ENCODE data around the gene SETD4. TPM values are rescaled to one million over a fixed set of nuclear protein-coding genes. Genes with fewer than 3 reads are reported as not detected.

Gene SETD4
- total and polyA plus RNA-seq, 12 donors, result 6.7 to 13.1 (median 10.7) TPM

- Histone ChIP-seq H3K27me3 (no peaks in the 10 kb centered on the region), H3K36me3 (no peaks in the 10 kb centered on the region), H3K27ac (no peak overlapping the region), H3K9me3 (peaks cover 0 to 3% (median 0%) of the 10 kb centered on the region in 11 donors), H3K4me3 (no peak overlapping the region), H3K4me1 (peaks cover 0 to 21% (median 0%) of the 10 kb centered on the region in 9 donors)
- no peak for ATAC-seq
- WGBS, 2 donors, result 90 to 91% methylated on average over 3 of the region's 3 CpGs
- intact Hi-C loops (cut with DNase I), result no loop called here
- no peak for DNase-seq
- TF ChIP-seq CTCF (IDR thresholded peaks at IDR 0.05), result no peak
These were observed 21.9 kb upstream of the SETD4 start for GRCh38 chr21:36082237-36082664.

GRCh38 chr21:36080386-36080785 is 20.1 kb upstream of the SETD4 start:
- no peak for TF ChIP-seq CTCF (IDR thresholded peaks at IDR 0.05)
- ATAC-seq (no peak), DNase-seq (no peak)
- Histone ChIP-seq H3K9me3 (peaks cover 0 to 3% (median 0%) of the 10 kb centered on the region in 11 donors), H3K4me1 (peaks cover 0 to 27% (median 0%) of the 10 kb centered on the region in 9 donors), H3K27me3 (no peaks in the 10 kb centered on the region), H3K36me3 (no peaks in the 10 kb centered on the region), H3K27ac (no peak overlapping the region), H3K4me3 (no peak overlapping the region)
- WGBS, 2 donors, result 94 to 95% methylated on average over 1 of the region's 1 CpG
- intact Hi-C loops (cut with DNase I), result no loop called here

GRCh38 chr21:36079671-36080070 is 19.3 kb upstream of the SETD4 start:
- 76 to 78% methylated on average over 8 of the region's 8 CpGs for WGBS, 2 donors
- H3K9me3 ChIP-seq, result peaks cover 0 to 3% (median 0%) of the 10 kb centered on the region in 11 donors
- no peak for ATAC-seq
- peak overlapping the region in 1 of 10 donors; percentile 75 for H3K27ac ChIP-seq
- peaks cover 0 to 27% (median 0%) of the 10 kb centered on the region in 9 donors for H3K4me1 ChIP-seq
- intact Hi-C loops (cut with DNase I), result no loop called here
- peaks cover 0 to 2% (median 0%) of the 10 kb centered on the region in 9 donors for H3K36me3 ChIP-seq
- no peak for TF ChIP-seq CTCF (IDR thresholded peaks at IDR 0.05)
- H3K4me3 ChIP-seq, result no peak overlapping the region
- no peaks in the 10 kb centered on the region for H3K27me3 ChIP-seq
- no peak for DNase-seq

GRCh38 chr21:36079010-36079649 is 18.8 kb upstream of the SETD4 start:
- Histone ChIP-seq H3K4me1 (peaks cover 0 to 27% (median 0%) of the 10 kb centered on the region in 9 donors), H3K9me3 (peaks cover 0 to 3% (median 0%) of the 10 kb centered on the region in 11 donors), H3K27ac (peak overlapping the region in 1 of 10 donors; percentile 75), H3K36me3 (peaks cover 0 to 7% (median 0%) of the 10 kb centered on the region in 9 donors), H3K4me3 (no peak overlapping the region), H3K27me3 (no peaks in the 10 kb centered on the region)
- ATAC-seq, result peak in 5 of 8 donors; percentile 33 to 76 (median 52)
- 79 to 83% methylated on average over 14 of the region's 14 CpGs for WGBS, 2 donors
- DNase-seq, result no peak
- intact Hi-C loops (cut with DNase I), result no loop called here
- no peak for TF ChIP-seq CTCF (IDR thresholded peaks at IDR 0.05)

Data from heart right ventricle (tissue), 16 donors.